Activated CD8-positive, alpha-beta memory T cell treated with anti-CD3 and anti-CD28 coated beads for 24 hours (primary cell): ENCODE results near the gene TECPR1.
A peak's percentile ranks its signal among the peaks of the same experiment; 100 is the strongest.

Experiments used
- DNase-seq: peaks from one replicate; pipeline ENCODE4 v3.0.0-alpha.2; 2020

TECPR1 gene

GRCh38 chr7:98284335-98285036 is 32.5 kb upstream of the TECPR1 start:
- no peak for DNase-seq

DNA sequence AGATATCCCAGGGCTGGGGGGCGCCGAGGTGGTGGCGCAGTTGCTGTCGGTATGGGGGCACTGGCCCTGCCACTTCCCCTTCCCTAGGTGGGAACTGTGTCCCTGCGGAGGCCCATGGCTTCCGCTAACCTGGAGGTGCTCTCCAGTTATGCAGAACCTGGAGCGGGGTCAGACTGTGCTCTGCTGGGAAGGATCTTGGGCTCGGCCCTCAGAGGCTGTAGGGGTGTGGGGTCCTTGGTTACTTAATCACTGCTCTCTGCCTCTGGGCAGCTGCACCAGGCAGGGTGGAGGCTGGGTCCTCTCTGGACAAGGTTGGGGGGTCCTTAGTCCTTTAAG is 31.8 kb upstream of the TECPR1 start:
- DNase-seq: no peak

DNA sequence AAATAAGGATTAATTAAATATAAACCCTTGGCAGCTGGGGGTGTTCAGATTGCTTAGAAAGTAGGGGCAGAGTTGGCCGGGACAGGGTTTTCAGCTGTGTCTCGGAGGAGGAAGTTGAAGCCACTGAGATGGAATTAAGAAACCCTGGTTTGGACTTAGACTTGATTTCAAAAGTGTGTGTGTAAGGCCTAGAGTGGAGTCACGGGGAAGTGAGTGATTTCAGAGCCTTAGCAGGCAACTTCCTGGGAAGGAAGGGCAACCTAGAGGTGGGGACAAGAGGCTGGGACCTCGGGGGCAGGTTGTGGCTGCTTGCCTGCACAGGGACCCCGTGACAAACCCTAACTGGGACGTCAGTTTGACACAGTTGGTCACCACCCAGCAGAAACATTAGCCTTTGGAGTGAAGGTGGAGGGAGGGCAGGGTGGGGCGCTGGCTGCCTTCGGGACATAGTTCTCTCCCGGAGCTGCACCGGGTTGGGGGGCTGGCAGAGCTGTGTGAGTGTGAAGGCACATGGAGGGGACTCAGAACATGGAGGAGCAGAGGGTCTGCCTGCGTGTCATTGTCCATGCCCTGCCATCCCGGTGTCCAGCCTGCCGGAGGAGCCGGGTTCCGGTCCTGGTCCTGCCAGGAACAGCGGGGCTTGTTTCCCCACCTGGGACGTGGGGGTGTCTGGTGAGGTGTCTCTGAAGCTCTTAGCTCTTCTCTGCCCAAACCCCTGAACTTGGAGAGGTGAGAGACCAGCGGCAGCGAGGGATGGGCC is 31.3 kb upstream of the TECPR1 start:
- DNase-seq: no peak

DNA sequence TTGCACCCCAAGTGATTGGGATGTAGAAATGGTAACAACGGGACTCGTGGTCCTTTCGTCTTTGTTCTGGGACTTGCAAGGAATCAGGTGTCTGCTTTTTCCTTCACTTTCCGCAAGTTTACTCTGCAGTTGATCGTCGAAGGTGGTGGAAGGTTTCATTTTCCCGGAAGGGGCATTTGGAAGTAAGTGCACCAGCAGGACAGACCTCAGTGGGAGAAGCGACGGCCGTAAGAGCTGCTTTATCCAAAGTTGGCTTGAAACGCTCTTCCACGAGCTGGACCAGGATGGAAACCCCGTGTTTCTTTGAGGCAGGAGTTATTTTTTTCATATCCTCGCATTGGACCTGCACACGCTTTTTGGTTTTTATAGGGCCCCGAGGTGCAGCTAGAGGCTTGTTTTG is 30.7 kb upstream of the TECPR1 start:
- DNase-seq: no peak

DNA sequence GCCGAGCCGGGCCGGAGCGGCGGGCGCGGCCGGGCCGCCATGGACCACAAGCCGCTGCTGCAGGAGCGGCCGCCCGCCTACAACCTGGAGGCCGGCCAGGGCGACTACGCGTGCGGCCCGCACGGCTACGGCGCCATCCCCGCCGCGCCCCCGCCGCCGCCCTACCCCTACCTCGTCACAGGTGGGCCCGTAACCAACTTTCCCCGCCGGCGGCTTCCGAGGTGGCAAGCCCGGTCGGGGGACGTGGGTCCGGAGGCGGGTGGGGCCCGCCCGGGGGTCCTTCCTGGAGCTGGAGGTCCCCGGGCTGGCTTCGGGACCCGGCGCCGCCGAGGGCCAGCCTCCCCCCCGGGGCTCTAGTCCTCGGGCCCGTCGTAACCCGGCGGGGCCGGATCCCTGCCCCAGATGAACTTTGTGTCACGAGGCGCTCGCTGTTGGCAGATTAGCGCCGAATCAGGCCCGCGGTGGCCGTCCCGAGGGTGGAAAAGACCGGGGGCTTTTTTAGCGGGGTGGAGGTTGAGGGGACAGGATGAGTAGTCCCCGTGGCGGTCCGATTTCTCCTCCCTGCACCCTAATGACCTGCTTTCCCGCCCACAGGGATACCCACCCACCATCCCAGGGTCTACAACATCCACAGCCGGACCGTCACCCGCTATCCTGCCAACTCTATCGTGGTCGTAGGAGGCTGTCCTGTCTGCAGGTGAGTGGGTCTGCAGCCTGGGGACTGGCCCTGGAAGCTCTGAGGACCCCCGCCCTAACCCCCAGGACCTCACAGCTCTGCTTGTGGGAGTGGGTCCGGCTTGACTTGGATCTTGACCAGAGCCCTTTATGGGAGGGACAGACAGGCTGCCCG is 29.9 kb upstream of the TECPR1 start:
- no peak for DNase-seq

- peak; percentile 94 for DNase-seq
Observed at GRCh38 chr7:98280791-98281756, 29.0 kb upstream of the TECPR1 start, which contains the start of gene BRI3. Gene BRI3, plus strand, starts transcription at chr7:98281686. Its CDS starts 110 bp downstream, at chr7:98281796.

DNA sequence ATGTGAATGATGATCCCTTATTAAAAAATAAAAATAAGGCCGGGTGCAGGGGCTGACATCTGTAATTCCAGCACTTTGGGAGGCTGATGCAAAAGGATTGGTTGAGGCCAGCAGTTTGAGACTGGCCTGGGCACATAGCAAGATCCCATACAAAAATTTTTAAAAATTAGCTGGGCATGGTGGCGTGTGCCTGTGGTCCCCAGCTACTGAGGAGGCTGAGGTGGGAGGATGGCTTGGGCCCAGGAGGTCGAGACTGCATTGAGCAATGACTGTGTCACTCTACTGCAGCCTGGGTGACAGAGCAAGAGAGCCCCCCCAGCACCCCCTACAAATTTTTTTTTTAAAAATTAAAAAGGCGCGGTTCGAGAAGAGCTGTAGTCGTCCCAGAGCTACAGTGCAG is 28.3 kb upstream of the TECPR1 start:
- no peak for DNase-seq

- no peak for DNase-seq
Observed at GRCh38 chr7:98278936-98279335, 26.9 kb upstream of the TECPR1 start.

DNA sequence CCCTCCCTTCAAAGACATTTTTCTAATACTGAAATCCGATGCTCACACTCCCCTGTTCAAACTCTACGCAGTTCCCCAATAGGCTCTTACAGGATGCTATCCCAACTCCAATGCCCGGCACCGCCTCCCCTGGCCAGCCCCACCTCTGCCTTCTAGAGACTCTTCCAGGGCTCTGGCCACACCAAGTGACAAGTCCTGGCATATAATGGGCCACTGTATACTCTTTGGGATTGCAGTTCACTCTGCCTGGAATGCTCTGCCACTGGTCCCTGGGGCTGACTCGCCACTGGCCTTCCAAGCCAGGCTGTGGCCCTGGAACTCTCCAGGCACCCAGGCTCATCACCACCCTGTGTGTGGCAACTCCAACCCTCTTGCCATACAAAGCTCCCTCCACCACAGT is 26.4 kb upstream of the TECPR1 start:
- no peak for DNase-seq

DNA sequence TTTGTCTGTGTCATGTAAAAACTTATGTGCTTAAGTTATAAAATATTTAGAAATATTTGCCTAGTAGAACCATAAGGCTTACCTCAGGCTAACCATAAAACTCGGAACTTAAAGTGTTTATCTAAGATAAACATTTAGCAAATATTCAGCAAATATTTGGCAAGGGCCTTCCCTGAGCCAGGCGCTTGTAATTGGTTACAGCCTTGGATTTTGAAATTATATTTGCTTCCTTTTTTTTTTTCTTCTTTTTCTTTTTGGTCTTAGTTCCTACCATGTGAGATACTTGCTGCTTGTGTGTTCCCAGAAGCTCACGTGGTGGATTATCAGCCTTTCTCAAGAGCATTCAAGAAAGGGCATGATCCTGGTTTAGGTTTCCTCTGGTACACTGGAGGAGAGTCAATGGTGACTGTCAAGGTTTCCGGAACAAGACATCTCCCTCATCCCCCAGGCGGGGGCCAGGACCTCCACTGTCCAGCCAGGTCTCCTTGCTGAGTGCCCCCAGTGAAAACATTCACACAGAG is 24.3 kb upstream of the TECPR1 start:
- DNase-seq: no peak

GRCh38 chr7:98267303-98267702 is 15.3 kb upstream of the TECPR1 start:
- no peak for DNase-seq

- no peak for DNase-seq
Observed at GRCh38 chr7:98266840-98267239, 14.8 kb upstream of the TECPR1 start.

DNA sequence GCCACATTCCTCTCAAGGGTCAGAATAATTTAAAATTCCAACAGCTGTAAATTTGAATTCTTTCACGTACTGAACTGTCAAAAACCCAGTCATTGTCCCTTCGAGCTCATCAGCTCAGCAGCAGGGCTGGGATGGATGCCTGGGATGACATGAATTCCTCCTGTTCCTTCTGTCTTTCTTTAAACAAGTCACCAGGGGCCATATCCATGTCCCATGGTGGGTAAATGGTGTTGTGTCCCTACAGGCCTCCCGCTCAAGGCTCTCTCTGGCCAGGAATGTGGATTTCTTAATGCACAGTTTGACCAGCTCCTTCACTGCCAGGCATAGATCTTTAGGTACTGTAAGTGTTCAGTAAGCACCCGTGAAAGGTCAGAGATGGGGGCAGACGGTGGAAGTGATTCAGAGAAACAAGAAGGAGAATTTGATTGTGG is 13.8 kb upstream of the TECPR1 start:
- DNase-seq: no peak

GRCh38 chr7:98257701-98258100 is 5.7 kb upstream of the TECPR1 start:
- no peak for DNase-seq

- DNase-seq: no peak
Observed at GRCh38 chr7:98256431-98256830, 4.4 kb upstream of the TECPR1 start.

- DNase-seq: no peak
Observed at GRCh38 chr7:98254951-98255610, 3.0 kb upstream of the TECPR1 start.

GRCh38 chr7:98254516-98254915 is 2.5 kb upstream of the TECPR1 start:
- DNase-seq: no peak

DNA sequence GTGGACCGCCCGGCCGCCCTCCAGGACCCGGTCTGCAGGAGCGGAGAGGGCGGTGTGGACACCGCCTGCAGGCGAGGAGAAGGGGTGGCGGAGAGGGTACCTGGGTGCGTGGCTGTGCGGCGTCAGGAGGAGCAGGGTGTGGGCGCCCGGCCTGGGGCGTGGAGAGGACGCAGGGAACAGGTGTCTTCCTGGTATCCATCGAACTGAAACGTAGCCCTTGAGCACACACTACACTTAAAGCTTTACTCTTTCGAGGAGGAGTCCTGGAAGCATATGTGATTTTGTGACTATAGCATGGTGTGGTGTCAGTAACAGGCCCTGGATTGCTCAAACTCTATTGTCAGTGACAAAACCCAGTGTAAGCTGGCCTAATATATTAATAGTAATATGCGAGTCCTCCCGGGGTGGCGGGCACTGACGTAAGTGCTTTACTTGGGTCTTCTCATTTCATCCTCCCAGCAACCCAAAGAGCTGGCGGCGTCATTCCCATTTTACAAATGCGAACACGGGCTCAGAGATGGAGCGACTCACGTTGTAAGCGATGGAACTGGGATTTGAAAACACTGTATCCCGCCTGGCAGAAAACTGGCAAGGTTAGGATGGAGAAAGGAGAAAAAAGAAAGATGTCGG is 508 bp upstream of the TECPR1 start:
- DNase-seq: no peak

DNA sequence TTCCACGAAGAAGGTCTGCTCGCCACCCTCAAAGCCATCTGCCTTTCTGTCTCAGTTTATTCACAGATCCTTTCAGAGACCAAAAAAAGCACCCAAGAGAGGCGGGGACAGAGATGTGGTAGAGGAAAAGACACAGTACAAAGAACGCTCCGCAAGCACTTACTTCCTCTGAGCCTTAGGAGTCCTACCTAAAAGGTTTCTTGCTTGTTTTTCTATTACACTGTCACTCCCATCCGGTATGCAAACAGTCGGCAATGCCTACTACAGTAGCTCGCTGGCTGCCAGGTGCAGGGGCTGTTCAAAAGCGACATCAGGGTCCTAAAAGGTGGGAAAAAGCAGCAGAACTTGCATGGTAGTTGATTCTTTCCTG is 816 bp downstream of the TECPR1 start:
- peak; percentile 71 for DNase-seq

DNA sequence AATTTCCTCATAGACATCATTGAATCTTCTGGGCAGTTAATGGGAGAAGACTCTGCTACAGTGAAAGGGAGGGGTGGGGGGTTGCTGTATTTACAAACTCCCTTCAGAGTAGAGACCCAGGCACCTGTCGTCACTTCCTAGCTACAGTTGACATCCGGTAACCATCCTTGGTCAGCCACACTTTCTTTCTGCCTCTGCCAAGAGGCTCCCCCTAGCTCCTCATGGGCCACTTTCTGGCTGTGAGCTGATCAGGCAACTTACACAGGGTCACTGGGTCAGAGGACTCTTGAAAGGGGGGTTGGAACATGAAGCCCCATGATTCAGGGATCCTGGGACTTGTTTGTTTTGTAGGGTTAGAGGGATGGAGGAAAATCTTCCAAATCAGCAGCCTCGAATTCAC is 1.2 kb downstream of the TECPR1 start:
- peak; percentile 72 for DNase-seq

- no peak for DNase-seq
Observed at GRCh38 chr7:98249106-98249505, 2.9 kb downstream of the TECPR1 start.
